NCI-H510A (cell line): ENCODE measurements around the gene MYO16.
"Not testable (repeated sequence)": the region's sequence is repeated elsewhere in the genome, so short reads cannot be mapped to it uniquely, and the experiment has no call there.

ENCODE experiments used
- DNase-seq: peaks from one replicate; lab custom pipeline; 2025; lab: John Stamatoyannopoulos, UW

Gene MYO16

DNA sequence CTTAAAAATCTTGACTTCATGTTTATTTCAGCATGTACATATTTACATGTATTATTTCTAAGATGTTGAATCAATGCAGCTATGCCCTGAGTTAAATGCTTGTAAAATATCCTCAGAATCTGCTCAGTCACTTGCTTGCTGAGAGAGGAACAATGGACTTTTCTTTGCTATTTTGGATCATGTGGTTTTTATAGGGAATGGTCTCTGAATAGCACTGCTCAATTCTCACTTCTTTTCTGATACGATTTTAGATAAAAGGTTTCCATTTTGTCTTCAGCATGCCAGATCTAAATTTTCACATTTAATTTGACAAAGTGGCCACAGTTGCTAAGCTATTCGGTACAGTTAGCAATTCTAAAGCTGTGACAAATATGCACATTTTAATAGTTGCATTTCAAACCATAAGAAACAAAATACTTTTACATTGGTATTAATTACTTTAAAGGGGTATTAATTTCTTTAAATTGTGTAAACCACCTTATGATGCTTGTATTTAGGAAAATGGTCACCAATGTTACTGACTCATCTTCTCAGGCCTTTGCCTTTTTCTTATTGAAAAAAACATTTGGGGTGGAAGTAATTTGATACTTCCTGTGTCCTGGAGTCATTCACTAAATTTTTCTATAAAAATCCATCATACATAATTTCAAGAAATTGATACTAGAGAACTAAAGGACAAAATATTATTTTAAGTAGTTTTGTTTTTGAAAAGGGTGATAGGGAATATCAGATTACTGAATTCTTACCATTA lies 113.5 kb downstream of the MYO16 start:
- no peak for DNase-seq

DNA sequence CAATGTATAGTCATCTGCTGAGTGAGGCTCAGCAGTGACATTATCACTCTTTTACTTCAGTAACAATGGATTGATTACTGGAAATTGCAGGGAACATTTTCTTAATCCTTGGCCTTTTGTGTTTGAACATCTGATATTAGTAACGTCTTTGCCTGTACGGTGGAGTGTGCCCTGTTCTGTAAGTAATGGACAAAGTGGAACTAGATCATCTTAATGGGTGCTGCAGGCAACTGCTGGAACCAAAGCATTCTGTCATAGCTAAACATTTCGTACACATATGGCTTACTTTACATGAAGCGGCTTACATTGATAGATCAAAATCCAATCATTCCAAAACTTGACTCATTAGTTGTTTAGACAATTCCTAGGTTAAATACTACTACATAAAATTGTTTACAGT lies 114.1 kb downstream of the MYO16 start:
- no peak for DNase-seq

DNA sequence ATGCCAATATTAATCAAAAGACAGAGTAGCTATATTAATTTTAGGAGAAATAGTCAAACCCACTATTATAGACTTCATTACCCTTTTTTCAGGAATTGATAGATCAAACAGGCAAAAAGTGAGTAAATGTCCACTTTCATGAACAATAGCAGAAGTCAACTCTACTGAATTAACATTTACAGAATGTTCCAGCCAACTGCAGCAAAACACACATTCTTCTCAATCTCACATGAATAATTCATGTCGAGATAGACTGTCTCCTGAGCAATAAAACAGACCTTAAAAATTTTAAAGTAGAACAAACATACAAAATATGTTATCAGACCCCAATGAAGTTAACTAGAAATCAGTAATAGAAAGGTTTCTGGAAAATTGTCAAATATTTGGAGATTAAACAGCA lies 118.4 kb downstream of the MYO16 start:
- DNase-seq, result no peak

DNA sequence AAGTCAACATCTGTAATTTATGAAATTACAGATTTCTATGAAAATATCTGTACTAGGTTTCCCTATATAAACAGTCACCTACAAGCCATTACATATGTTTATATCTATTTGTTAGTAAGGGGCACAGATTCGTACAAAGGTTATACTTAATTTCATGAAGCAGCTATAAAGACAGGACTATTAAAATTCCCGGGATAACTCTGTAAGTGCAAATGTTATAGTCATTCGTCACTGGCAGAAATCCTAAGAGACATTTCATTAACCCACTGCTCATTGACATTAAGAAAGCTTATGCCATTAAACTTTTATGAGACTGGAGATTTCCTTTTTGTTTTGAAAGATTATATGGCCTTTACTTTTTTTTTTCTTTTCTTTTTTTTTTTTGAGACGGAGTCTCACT lies 122.9 kb downstream of the MYO16 start:
- DNase-seq, result no peak

DNA sequence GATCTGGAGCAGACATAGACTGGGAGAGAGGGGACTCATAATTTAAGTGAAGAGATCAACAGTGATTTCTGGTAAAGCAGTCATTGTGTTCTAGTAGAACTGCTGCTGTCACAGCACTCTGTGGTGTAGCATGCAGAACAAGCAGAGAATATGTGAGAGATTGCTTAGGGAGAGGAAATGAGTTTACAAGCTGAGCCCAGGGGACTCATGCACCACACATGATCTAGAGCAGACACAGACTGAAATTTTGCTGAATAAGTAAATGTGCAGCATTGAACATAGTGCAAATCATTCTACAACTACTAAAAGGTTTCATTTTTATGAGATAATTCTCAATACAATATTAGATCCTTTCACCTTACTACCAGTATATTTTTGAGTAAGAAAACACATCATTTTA lies 125.7 kb downstream of the MYO16 start:
- no peak for DNase-seq

DNA sequence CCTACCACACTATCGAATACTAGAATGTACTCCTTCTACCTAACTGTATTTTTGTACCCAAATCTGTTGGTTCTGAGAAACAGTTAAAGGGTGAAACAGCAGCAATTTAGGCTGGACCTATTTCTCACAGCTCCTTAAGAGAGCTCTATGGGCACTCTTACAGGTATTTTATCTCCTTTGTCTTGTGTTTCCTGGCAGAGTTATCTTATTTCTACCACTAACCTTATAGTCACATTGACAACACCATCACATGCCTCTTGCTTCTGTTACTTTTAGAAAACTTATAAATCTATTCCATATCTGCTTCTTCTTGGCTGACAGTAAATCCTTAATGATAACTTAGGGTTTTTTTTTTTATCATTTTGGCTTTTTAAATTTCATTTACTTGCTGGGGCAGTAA lies 130.7 kb downstream of the MYO16 start:
- DNase-seq, result no peak

DNA sequence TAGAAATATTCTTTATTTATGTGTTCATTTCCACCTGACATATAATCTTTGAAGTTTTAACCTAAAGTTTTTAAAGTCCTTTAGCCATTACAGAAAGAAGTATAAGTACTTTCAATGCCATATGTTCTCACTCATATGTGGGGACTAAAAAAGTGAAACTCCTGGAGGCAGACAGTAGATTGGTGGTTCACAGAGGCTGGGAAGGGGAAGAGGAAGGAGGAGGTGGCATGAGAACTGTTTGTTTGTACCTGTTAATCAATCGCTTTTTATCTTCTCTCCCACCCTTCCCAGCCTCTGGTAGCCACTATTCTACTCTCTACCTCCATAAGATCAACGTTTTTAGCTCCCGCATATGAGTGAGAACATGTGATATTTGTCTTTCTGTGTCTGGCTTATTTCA lies 131.1 kb downstream of the MYO16 start:
- no peak for DNase-seq

DNA sequence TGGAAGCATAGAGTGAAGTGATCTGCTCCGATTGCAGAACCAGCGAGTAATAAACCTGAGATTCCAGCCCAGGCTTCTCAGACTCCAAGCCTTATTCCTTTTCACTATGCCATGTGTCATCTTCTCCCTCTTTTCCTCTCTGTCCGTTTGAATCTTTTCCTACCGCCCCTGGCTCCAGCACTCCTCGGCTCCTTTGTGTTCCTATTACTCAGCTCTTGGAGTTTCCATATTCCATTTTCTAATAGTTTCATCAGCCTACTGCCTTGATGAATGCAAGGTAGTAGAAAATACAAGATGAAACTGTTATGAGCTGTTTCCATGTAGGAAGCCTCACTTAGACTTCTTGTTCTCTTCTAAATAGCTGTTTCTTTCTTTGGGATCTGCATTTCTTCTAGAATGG lies 138.6 kb downstream of the MYO16 start:
- no peak for DNase-seq

DNA sequence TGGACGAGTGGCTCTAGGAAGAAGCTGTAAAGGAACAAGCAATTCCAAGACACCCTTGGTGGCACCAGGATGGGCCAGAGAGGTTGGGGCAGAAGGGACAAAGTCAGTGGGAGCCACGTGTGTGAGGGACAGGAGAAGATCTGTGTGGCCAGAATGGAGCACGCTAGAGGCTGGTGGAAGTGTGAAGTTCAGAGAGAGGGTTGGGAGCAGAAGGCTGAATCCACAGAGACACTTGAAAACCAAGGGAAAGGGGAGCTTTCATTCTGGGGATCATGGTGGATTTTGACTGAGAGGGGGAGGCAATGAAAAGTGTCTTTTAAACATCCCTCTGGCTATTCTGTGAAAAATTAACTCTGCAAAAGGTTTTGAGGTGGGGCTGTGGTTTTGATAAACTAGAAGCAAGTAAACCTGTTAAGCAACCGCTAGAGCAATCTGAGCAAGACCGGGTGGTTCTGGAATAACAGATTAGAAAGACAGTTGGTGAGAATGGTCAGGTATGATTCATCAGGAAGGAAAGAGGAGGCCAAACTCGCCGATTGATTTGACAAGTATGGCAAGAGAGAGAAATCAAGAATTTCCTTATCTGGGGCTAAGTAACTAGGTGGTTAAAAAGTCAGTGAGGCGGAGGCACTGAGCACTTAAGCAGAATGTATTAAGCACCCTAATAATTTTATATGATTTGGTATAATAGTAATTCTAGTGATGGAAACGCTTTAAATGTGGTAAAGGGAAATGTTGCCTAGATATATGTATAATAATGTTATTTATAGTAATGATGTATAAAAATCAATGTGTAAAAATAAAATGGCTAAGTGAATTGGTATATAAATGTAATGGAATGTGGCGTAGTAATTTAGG lies 140.0 kb downstream of the MYO16 start:
- DNase-seq, result no peak

DNA sequence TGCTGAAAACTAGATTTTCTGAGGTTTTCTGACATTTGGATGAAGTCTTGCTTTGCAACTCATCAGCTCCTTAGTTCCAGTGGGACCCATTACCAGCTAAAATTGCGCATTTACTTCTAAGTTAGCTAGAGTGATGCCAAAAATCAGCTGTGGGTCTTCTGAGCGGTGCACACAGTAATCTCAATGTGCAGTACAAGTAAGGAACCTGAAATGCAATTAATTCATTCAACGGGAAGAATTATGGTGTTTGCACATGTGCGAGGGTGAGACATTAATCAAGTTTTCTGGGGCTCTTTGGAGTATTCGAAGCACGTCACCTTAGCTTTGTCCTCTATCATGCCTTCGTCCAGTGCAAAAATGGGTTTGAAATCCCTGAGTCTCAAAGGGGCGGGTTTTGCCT lies 146.2 kb downstream of the MYO16 start:
- no peak for DNase-seq

DNA sequence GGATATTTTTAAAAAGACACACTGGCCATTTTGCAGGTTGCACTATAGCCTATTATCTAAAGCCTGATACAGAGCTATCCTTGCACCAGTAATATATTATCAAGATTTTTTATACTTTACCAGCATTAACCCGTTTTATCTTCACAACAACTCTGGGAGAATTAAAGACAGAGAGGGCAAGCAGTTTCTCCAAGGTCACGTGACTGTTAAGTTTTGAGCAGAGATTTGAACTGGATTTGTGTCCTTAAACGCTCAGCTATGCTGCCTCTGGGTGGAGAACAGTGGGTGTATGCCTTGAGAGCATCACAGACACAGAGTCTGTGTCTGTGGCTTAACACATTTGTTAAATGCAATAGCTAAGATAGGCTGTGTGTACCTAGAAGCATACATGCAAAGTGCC lies 147.2 kb downstream of the MYO16 start:
- DNase-seq, result no peak

DNA sequence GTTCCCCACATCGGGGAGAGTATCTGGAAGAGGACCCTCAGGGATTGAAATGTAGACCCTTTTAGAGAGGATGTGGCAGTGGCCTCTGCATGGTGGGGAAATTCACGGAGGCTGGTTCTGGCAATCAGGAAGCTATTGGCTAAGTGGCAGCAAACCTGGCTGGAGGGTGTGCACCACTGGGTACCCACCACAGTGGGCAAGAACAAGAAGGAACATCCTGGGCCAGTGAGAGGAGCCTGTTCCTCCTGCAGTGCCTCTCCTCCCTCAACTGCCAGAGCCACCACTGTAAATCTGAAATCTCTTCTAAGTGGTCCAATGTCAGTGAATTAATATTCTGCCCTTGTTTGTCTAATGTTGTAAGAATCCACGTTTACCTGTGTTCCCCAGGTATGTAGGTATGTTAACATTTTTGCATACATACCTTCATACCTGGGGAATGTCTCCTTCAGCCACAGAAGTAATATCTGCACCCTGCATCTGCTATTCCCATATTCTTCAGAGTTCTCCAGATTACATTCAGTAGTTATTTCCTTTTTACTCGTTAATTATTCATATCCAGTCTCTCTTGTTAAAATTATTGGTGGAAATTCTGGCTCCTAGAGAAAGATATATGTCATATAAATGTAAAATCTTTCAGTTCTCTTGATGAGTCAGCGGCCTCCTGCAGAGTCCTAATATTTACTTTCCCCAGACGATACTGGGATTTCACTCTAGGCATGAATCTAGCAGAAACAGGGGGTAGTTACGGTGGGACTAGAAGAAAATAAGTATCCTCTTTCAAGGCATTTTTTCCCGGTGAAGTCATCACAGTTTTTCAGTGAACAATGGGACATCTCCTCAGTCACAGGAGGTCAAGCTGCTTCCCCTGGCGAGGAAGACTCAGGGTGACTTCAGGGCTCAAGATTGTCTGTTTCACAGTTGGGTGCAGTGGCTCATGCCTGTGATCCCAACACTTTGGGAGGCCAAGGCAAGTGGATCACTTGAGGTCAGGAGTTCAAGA lies 148.3 kb downstream of the MYO16 start:
- DNase-seq, result no peak

DNA sequence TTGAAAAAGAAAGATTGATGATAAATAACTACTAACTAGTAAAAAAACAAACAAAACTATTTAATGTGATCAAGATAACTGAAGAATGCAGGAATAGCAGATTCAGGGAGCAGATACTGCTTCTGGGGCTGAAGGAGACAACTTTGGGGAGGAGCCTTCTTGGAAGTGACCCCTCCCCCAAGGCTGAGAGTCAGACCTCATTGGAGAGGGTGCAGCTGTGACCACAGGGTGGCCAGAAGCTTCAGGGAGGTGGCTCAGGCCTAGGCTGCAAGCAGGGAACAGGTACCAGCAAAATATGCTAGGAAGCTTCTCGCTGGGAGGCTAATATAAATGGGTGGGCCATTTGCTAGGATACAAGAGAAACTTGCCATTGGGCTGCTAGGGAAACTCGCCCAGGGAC lies 149.9 kb downstream of the MYO16 start:
- DNase-seq, result no peak

DNA sequence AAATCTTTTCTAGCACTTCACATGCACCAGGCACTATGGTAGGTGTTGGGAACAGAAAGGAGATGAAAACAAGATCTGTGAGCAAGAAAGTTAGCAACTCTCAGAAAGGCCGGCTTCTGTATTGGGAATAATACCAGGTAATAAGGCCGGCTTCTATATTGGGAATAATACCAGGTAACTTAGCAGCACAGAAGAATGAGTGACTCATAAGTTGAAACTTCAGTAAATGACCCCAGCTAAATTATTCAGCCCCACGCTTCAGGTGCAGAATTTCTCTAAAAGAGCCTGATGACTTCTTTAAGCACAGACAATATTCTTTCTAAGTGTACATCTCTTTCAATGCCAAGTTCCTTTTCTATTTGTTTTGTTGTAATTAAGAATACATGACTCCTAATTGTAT lies 151.3 kb downstream of the MYO16 start:
- DNase-seq, result no peak

DNA sequence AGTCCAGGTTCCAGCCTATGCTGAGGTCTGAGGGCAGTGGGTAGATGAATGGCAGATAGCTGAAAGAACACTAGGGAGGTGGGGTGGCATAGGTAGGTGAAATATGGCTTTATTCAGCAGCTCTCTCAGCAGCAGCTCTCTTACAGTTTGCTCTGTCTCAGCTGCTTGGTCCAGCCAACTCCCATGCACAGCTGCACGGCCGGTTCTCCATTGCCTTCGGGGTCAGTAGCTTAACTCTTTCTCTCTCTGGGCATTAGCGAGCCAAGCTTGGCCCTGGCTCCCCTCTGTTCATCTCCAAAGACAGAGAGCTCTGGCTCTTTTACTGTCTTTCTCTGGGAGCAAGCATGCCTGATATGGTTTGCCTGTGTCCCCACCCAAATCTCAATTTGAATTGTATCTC lies 151.9 kb downstream of the MYO16 start:
- DNase-seq, result no peak

DNA sequence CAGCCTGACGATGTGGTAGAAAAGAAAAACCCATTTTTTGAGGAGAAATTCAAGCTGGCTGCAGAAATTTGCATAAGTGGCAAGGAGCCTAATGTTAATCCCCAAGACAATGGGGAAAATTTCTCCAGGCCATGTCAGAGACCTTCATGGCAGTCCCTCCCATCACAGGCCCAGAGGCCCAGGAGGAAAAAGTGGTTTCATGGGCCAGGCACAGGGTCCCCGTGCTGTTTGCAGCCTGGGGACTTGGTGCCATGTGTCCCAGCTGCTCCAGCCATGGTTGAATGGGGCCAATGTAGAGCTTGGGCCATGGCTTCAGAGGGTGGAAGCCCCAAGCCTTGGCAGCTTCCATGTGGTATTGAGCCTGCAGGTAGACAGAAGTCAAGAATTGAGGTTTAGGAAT lies 153.1 kb downstream of the MYO16 start:
- not testable (repeated sequence) for DNase-seq

DNA sequence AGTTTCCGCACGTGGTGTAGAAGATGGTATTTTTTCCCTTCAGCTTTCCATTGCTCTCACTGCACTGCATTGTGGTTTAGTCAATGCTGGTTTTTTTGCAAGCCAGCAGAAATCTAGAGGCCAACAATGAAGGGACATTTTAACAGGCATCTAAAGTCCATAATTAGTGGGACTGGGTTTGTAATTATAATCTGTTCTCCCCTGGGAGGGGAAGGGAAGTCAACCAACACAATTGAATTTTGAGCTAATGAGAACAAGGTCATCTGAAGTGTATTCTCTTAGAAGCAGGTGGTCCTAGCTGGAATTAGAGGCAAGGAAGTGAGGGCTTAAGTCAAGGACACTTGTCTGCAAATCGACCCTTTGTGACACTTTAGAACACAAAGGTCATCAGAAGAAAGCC lies 156.4 kb downstream of the MYO16 start:
- no peak for DNase-seq

DNA sequence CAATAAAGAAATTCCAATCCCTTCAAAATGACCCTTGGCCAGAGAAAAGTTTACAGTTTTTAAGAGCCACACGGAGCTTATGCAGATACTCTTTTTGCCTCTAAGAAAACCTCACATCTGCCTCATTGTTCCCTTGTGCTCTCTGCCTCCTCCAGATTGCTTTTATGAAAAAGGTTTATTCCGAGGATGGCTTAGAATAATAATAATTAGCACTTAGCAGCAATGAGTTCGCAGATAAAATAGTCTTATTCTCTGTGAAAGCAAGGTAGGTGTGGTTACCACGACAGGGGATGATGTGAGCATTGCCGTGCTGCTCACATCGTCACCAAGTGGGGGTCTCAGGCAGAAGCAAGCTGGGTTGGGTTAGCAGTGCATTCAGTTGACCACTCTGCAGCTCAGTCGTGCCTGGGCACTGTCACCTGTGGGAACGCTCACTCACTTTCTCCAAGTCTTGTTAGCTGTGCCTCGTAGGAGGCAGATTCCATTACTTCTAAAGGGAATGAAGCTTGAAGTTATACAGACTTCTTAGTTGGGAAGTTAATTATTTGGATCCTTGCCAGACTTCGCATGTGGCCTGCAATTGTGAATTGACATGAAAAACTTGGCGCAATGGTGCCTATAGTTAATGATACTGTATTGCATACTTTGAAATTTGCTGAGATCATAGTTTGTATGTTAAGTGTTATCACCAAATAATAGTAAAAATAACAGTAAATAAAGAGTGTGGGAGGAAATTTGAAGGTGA lies 157.2 kb downstream of the MYO16 start:
- DNase-seq, result no peak

DNA sequence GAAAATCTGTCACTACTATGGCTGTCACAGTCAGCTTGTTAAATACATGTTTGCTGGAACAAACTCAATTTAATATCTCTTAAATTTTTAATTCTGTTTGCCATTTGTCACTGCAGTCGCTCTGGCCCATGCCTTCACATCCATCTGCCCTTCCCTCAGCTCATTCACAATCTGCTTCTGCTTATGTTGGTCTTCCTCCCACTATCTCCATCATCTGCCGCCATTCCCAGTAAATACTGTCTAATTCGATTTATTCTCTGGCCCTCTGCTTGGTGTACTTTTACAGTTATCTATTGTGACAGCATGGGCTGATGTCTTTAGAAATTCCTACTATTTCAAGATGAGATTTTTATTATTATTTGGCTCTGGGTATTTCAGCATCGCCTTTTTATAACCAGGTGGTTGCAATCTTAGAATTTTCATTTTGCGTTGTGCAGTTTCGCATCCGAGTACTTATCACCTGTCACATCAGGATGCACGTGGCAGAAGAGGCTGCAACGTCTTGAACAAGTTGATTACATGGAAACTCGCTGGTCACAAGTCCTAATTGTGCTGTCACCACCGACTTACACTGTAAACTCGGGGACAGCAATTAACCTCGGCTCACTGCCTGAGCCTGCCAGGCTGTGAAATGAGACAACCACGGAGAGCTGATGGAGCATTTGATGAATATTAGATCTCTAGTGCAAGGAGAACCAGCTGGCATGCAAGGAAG lies 158.4 kb downstream of the MYO16 start:
- DNase-seq, result no peak

DNA sequence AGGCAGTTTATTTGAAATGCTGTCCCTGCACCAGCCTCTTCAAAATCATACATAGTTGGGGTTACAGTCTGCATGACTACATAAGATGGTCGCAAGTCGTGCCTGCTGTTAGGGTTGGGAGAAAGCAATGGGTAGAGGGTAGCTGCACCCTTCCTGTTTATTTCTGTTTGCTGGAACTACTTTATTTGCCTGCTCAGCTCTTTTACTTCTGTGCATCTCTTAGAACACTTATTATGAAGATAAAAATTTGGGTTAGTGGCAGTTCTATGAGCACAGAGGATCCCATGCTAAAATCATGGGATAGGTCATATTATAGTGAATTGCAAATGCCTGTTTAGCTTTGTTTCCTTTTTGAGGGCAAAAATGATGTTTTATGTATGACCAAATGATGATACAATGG lies 160.1 kb downstream of the MYO16 start:
- no peak for DNase-seq

DNA sequence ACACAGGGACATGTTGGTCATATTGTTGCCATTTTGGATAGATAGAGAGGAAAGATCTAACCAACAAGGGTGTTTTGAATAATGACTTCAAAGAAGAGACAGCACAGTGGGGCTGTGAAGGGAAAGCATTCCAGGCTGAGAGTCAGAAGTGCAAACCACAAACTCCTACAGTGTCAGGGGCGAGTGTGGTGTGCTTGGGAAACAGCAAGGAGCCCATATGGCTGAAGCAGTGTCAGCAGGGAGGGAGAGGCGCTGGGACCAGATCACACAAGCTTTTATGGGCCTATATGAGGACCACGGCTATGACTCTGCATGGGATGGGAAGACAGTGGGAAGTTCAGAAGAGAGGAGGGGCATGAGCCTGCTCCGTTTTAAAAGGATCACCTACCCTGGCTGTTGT lies 166.4 kb downstream of the MYO16 start:
- no peak for DNase-seq
